Endothelial cell (in vitro differentiated cells): ENCODE measurements around the gene AHCYL1. TPM values are rescaled to one million over a fixed set of nuclear protein-coding genes. Genes with fewer than 3 reads are reported as not detected.

Experiments
- DNase-seq: peaks from one replicate; pipeline ENCODE4 v3.0.0; 2021; ENCODE audit warnings: low spot score
- H3K27ac Mint-ChIP-seq: one replicate; pipeline ENCODE4 v1.8.0; 2021; ENCODE audit warnings: mixed read lengths, inconsistent platforms; ENCODE audit not compliant: unreplicated experiment
- H3K27me3 Mint-ChIP-seq: one replicate; pipeline ENCODE4 v1.8.0; 2021; ENCODE audit warnings: mild to moderate bottlenecking, moderate library complexity, mixed read lengths, inconsistent platforms; ENCODE audit not compliant: unreplicated experiment
- H3K36me3 Mint-ChIP-seq: one replicate; pipeline ENCODE4 v1.8.0; 2021; ENCODE audit warnings: mild to moderate bottlenecking, low read depth, mixed read lengths, inconsistent platforms; ENCODE audit not compliant: unreplicated experiment
- H3K4me1 Mint-ChIP-seq: one replicate; pipeline ENCODE4 v1.8.0; 2021; ENCODE audit warnings: mild to moderate bottlenecking, mixed read lengths, inconsistent platforms; ENCODE audit not compliant: unreplicated experiment
- H3K4me3 Mint-ChIP-seq: one replicate; pipeline ENCODE4 v1.8.0; 2021; ENCODE audit warnings: mild to moderate bottlenecking, mixed read lengths, inconsistent platforms; ENCODE audit not compliant: unreplicated experiment
- H3K9me3 Mint-ChIP-seq: one replicate; pipeline ENCODE4 v1.8.0; 2021; ENCODE audit warnings: mixed read lengths, inconsistent platforms; ENCODE audit not compliant: unreplicated experiment
- CTCF ChIP-seq: fragments of 200-600 bp; sonication (generic); IDR thresholded peaks from one replicate; pipeline ENCODE4 v1.5.0; 2021; ENCODE audit warnings: antibody characterized with exemption; ENCODE audit not compliant: unreplicated experiment
- total RNA-seq: library from RNA; stranded (reverse); fragmentation: NEBNext Ultra II Directional; extraction: Animal tissue kit (Norgen Biotek cat#: 25700); gene quantifications from one replicate; pipeline ENCODE4 v1.2.1, GENCODE V29; 2021; ENCODE audit not compliant: unreplicated experiment

AHCYL1 gene
- total RNA-seq, 1 donor from 2014 or later: 63.7 TPM

- no peaks in the 10 kb centered on the region for H3K9me3 Mint-ChIP-seq
Measured at GRCh38 chr1:110055493-110056284, 71.1 kb downstream of the AHCYL1 start.

GRCh38 chr1:110056285-110056683 is 71.7 kb downstream of the AHCYL1 start:
- no peak for TF ChIP-seq CTCF
- DNase-seq: no peak
- H3K36me3 Mint-ChIP-seq: peaks cover 49% of the 10 kb centered on the region
- H3K9me3 Mint-ChIP-seq: no peaks in the 10 kb centered on the region
- H3K4me3 Mint-ChIP-seq: peak overlapping the region; percentile 72
- peaks cover 12% of the 10 kb centered on the region for H3K27me3 Mint-ChIP-seq
- H3K4me1 Mint-ChIP-seq: peaks cover 46% of the 10 kb centered on the region
- no peak overlapping the region for H3K27ac Mint-ChIP-seq

More at GRCh38 chr1:110055493-110056284, 71.1 kb downstream of the AHCYL1 start:
- Mint-ChIP-seq H3K4me1 (peaks cover 44% of the 10 kb centered on the region), H3K36me3 (peaks cover 51% of the 10 kb centered on the region), H3K27me3 (peaks cover 9% of the 10 kb centered on the region), H3K27ac (no peak overlapping the region), H3K4me3 (no peak overlapping the region)
- no peak for DNase-seq
- TF ChIP-seq CTCF: no peak

- Mint-ChIP-seq H3K4me1 (peaks cover 50% of the 10 kb centered on the region), H3K27me3 (peaks cover 12% of the 10 kb centered on the region), H3K9me3 (no peaks in the 10 kb centered on the region), H3K4me3 (no peak overlapping the region), H3K36me3 (peaks cover 49% of the 10 kb centered on the region), H3K27ac (no peak overlapping the region)
- no peak for TF ChIP-seq CTCF
- no peak for DNase-seq
Measured at GRCh38 chr1:110056776-110057175, 72.2 kb downstream of the AHCYL1 start.

GRCh38 chr1:110057963-110058518 is 73.5 kb downstream of the AHCYL1 start:
- H3K36me3 Mint-ChIP-seq: peaks cover 46% of the 10 kb centered on the region
- peaks cover 60% of the 10 kb centered on the region for H3K4me1 Mint-ChIP-seq
- no peaks in the 10 kb centered on the region for H3K9me3 Mint-ChIP-seq
- H3K27ac Mint-ChIP-seq: no peak overlapping the region
- TF ChIP-seq CTCF: no peak
- no peak overlapping the region for H3K4me3 Mint-ChIP-seq
- H3K27me3 Mint-ChIP-seq: peaks cover 14% of the 10 kb centered on the region
- DNase-seq: no peak

- Mint-ChIP-seq H3K4me1 (peaks cover 62% of the 10 kb centered on the region), H3K4me3 (peak overlapping the region; percentile 1), H3K27ac (peak overlapping the region; percentile 62), H3K9me3 (no peaks in the 10 kb centered on the region), H3K27me3 (peaks cover 12% of the 10 kb centered on the region), H3K36me3 (peaks cover 46% of the 10 kb centered on the region)
- TF ChIP-seq CTCF: no peak
- DNase-seq: no peak
Measured at GRCh38 chr1:110058591-110058990, 74.0 kb downstream of the AHCYL1 start.
